IPS-NIHi11 (cell line): ENCODE data around the gene TMEM123.

Source experiments
- DNase-seq: peaks from one replicate; pipeline ENCODE4 v3.0.0; 2012; ENCODE audit warnings: mixed read lengths, low spot score

The TMEM123 gene

DNA sequence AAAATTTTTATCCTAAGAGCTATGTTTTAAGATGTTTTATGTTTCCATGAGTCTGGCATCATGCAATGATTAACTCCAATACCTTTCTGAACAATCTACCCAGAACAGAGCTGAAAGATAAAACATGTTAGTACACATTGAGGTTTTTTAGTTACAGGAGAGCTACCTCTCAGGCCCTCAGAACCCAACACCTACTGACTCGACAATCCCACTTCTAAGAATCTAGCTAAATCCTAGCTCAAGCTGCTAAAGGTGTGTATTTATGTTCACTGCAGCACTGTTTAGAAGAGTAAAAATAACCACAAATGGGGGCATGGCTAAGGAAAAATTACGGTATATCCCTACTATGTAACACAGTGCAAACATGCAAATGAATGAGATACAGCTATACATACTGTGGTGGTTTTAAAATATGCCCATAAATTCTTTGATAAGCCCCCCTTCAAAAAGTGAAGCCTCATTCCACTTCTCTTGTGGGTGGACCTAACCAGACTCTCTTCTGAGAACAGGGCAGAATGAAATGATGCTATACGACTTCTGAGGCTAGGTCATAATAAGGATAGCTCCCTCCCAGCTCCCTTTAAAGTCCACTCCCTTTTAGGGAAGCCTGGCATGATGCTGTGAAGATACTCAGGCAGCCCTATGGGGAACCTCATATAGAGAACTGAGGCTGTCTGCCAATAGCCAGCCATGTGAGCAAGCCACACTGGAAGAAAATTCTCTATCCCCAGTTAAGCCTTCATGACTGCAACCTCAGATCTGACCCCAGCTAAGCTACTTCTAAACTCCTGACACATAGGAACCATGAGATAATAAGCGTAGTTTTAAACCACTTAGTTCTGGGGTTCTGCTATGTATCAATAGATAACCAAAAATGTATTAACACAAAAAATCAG, 29.5 kb downstream of the TMEM123 start:
- no peak for DNase-seq

DNA sequence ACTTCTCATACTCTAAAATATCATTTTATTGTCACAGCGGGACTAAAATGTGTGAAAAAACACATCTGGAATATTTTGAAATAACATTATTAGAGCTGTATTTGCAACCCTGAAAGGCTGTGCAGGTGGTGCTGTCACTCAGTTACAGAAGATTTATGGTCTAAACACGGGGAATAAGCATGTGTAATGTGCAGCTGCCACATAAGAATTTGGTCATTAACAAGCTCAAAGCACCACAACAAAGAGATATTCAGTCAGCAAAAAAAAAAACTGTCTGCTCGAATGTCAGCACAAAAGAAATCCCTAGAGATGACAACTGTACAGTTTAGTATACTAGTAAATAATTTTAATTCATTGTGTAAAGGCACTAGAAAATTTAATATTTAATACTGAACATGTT, 31.3 kb downstream of the TMEM123 start:
- no peak for DNase-seq

DNA sequence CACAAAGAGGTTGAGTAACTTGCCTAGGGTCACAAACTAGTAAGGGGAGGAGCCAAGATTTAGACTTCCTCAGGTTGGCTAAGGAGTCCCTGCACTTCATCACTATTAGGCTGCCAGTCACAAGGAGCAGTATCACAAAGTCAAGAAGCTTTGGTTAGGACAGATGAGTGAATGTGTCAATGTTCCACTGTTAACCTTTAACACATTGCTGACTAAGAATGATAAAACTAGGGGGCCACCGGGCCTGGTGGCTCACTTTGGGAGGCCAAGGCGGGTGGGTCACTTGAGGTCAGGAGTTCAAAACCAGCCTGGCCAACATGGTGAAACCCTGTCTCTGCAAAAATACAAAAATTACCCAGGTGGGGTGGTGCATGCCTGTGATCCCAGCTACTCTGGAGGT, 32.0 kb downstream of the TMEM123 start:
- no peak for DNase-seq

DNA sequence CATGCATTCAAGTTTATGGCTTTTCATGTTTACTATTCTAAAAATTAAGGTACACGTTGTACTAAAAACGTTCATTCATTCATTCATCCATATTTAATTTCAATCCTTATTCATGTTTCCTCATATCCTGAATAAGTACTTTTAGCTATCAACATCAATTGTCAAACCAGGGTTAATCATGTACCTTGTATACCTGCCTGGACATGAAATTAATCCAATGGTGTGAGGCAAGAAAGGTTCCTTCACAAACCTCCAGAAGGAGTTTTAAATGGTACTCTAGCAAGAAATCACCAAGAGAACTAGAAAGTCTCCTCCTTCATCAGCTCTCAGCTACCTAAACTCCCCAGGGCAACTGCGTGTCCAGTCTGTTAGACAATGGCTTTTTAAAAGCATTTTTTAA, 33.4 kb downstream of the TMEM123 start:
- no peak for DNase-seq

DNA sequence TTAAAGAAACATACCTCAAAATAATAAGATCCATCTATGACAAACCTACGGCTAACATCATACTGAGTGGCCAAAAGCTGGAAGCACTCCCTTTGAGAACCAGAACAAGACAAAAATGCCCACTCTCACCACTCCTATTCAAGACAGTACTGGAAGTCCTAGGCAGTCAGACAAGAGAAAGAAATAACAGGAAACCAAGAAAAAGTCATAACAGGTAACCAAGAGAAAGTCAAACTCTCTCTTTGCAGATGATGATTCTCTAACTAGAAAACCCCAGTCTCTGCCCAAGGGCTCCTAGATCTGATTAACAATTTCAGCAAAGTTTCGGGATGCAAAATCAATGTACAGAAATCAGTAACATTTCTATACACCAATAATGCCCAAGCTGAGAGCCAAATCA, 35.6 kb downstream of the TMEM123 start:
- no peak for DNase-seq

DNA sequence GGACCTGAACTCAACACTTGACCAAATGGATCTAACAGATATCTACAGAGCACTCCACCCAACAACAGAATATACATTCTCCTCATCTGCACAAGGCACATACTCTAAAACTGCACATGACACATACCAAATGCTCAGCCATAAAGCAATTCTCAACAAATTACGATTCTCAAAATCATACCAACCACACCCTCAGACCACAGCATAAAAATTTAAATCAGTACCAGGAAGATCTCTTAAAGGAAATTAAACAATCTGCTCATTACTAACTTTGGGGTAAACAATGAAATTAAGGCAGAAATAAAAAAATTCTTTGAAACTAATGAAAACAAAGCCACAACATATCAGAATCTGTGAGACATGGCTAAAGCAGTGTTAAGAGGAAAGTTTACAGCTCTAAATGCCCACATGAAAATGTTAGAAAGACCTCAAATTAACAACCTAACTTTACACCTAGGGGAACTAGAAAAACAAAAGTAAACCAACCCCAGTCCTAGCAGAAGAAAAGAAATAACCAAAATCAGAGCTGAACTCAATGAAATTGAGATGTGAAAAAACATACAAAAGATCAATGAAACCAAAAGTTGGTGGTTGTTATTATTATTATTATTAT, 37.2 kb downstream of the TMEM123 start:
- no peak for DNase-seq

DNA sequence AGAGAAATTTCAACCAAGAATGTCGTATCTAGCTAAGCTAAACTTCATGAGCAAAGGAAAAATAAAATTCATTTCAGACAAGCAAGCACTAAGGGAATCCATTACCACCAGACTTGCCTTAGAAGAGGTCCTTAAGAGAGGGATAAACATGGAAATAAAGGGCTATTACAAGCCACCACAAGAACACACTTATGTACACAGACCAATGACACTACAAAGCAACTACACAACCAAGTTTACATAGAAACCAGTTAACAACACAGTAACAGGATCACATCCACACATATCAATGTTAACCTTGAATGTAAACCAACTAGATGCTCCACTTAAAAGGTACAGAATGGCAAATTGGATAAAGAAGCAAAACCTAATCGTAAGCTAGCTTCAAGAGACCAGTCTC, 38.0 kb downstream of the TMEM123 start:
- DNase-seq: no peak

DNA sequence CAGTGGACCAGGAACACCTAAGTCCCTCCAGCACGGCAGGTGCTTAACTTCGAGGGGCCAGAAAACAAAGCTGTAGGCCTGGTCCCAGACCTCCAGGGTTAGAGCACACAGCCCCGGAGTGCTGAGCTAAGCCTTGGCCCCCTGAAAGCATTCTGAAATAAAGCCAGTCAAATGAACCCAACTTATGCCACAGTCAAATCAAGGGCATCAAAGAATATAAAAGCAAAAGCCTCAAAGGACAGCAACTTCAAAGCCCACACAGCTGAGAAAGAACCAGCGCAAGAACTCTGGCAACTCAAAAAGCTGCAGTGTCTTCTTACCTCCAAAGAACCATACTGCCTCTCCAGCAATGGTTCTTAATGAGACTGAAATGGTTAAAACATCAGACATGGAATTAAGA, 39.1 kb downstream of the TMEM123 start:
- no peak for DNase-seq

DNA sequence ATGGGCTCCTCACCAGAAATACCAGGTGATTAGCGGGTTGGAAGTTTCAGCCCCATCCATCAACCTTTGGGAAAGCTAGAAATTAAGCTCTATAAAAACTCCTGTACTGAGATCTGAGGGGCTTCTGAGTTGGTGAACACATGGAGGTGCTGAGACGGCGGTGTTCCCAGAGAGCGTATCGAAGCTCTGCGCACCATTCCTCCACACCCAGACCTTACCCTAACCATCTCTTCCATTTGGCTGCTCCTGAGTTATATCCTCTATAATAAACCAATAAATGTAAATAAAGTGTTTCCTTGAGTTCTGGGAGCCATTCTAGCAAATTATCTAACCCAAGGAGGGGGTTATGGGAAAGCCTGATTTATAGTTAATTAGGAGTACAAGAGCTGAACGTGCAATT, 41.4 kb downstream of the TMEM123 start:
- no peak for DNase-seq

DNA sequence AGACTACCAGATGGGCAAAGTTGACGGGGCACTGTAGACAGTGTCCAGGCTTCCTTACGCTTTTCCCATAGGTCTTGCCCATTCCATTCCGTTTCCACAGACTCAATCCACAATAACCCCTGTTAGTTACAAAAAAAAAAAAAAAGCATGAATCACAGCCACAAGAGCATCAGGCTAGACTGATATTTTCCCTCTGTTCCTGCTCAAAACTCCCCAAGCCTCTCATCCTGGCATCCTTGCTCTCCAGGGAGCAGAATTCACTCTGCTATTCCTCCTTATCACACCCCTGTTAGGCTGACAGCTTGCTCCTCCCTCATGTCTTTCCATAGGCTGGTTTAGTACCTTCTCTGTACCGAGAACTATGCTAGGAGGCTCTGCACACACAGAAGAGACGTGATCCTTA, 42.2 kb downstream of the TMEM123 start:
- DNase-seq: peak; percentile 28

DNA sequence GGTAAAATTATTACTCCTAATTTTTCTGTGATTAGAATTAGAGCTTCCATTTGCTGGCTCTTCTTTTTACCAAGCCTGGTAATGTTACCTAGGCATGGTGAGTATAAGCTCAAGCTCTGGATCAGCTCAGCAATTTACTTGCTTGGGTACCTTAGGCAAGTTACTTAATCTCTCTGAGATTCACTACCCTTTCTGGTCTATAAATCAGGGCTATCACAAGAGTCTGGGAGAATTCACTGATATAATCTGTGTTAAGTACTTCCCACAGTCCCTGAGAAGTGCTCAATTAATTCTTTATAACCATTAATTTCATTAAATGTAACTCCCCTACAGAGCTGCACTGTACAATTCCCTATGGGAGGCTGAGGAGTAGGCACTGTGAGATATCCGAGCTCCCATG, 44.2 kb downstream of the TMEM123 start:
- no peak for DNase-seq

DNA sequence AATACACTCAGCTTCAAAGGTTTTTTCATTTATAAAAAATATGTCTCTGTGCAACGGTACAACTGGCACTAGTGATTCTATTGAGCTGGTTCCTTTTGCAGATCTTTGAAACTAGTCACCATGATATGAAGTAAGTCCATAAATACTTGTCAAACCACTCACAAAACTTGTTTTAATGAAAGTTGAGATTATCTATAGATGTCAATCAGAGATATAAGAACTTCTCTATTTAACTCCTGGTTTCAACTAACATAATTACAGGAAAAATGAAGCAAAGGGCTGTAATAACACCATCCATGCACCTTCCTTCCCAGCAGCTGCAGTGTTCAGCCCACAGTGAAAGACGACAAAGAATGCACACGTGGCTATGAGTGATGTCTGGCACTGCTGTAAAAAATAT, 44.7 kb downstream of the TMEM123 start:
- no peak for DNase-seq

DNA sequence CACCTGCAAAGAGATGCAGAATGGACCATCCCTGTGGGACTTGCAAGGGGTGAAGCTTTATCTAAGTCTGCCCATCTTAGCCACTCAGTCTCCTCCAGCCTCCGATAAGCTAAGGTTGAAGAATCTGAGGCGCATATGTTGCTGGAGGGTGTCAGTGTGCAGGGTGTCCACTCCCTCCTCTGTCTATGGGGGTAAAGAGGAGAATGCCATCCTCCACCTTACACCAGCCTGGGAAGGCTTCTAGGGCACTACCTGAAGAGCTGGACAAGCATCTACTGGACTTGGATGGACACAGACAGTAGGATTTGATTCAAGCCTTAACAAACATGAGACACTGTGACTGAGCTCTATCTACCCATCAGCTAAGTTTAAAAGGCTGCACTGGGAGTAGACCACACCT, 46.5 kb downstream of the TMEM123 start:
- DNase-seq: no peak

DNA sequence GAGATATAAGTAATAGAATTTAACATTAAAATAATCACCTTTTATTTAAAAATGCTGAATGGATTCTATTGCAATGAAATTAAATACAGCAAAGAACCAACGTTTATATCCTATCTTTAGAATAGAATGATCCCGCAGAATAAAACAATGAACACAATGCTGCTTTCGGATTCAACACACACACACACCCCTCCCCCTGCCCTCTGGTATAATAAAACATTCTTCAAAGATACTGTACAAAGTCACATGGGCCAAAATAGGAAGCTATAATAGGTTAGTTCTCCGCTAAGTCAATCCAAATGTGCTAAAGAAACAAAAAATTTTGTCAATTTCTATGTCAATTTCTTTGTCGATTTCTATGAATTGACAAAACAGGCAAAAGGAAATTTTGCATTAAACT, 47.1 kb downstream of the TMEM123 start:
- no peak for DNase-seq

DNA sequence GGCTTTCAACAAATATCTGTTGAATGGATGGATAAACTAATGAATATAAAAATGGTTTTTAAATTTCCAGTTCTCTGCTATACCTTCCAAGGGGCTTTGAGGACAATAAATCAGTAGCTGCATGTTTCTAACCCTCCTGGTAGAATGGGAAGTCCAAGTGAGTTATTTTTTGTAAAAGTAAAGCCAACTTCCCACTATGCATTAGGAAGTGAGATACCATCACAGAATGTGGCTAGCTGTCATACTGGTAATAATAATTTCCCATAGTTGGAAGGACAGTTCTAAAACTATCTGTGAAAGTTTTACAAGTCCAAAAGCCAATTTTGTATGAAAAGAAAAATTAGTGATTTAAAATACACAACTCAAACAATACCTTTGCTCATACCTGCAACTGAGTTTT, 50.0 kb downstream of the TMEM123 start:
- DNase-seq: no peak

DNA sequence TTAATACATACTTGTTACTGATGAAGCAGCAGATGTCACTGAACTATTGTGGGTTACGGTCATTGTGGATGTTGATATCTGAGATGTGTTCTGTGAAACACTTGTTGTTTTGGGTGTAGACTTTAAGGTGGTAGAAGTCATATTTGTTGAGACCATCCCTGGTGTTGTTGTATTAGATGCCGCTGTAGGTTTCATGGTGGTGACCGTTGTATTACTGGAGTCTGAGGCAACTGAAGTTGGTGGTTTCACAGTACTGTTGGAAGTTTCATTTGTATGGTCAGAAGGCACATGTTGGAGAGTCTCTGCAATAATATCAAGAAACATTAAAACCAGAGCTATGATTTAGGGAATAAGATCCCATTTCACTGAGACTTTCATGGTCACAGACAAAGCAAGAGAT, 50.7 kb downstream of the TMEM123 start:
- DNase-seq: no peak

DNA sequence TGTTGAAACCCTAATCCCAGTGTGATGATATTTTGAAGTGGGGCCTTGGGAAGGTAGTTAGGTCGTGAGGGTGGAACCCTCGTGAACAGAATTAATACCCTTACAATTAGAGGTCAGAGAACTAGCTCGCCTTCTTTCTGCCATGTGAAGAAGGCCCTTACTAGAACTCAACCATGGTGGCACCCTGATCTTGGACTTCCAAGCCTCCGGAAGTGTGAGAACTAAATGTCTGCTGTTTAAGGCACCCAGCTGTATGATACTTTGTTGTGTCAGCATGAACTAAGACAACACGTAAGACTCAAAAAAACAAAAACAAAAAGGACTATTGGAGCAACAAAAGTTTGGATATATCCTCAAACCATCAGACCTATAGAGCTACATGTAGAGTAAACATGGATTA, 52.0 kb downstream of the TMEM123 start:
- no peak for DNase-seq

DNA sequence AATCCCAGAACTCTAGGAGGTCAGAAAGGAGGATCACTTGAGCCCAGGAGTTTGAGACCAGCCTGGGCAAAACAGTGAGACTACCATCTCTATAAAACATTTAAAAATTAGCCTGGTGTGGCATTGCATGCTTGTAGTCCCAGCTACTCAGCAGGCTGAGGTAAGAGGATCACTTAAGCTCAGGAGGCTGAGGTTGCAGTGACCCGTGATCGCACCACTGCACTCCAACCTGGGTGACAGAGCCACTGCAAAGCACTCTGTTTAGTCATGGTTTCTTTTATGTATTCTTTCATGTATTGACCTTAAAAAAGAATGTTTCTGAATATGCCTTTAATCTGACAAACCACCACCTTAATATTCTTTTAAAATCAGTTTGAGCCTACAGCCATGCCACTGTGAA, 53.4 kb downstream of the TMEM123 start:
- DNase-seq: no peak

DNA sequence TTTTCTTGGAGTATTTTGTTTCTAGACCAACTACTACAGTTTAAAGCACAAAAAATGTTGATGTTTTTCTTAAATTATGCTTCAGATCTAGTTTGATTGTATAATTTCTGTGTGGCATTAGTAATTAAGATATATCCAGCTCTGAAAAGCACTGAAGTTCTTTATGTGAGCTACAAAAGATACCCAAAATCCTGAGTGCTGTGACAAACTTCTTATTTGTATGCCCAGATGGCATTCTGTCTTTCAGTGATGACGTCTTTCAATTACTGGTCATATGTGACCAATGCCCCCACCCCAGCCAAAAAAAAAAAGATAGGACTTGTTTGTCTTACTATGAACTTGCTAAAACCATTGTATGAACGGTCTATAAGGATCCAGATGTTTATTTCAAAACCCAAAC, 54.3 kb downstream of the TMEM123 start:
- DNase-seq: no peak

DNA sequence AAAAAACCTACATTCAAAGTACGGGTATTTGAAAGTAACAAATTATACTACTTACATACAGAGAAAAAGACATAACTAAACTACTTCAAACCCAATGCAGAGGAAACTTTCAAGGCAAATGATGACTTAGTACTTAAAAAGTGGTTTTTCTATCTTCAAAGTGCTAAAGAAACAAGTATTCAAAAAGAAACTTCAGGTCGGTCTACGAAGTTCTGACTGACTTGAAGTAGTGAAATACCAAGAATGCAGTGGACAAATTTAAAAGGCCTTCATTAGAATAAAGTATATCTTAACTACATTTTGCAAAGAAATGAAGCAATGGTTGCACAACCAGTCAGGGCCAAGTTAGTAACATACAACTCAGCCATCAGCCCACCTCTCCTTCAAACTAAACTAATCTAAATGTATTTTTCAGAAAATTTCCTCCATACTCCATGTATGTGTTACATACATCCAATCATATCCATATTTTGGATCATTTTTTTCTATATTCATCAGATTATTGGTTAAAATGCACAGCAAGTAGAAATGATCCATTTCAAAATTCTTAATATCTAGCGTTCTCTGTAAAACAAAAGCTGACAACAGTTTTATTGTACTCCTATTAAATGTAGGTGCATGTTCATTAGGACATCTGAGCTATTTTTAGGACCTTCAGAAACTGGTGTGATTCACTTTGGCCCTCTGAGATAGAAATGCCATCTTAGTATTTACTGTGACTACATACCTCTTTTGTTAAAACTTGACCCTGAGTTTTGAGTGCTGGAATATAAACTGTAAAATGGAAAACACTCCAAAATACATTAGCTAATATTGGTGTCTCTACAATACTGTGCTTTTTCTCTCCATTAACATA, 55.6 kb downstream of the TMEM123 start:
- DNase-seq: no peak

DNA sequence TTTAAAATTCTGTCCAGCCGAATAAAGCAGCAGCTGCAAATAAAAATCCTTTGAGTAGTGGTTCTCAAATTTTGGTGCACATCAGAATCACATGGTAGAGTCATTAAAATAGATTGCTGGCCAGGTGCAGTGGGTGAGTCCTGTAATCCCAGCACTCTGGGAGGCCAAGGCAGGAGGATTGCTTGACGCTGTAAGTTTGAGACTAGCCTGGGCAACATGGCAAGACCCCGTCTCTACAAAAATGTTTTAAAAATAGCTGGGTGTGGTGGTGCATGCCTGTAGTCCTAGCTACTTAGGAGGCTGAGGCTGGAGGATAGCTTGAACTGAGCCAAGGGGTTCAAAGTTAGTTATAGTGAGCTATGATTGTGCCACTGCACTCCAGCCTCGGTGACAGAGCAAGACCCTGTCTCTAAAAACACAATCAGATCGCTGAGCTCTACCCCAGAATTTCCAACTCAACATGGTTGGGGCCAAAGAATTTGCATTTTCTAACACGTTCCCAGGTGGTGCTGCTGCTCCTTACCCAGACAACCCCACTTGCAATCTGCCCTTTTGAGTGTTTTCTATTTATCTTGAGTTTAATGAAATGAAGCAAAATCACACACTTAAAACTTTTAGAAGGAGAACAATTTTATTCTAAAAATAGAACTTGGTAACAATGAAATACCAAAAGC, 56.7 kb downstream of the TMEM123 start:
- DNase-seq: no peak

DNA sequence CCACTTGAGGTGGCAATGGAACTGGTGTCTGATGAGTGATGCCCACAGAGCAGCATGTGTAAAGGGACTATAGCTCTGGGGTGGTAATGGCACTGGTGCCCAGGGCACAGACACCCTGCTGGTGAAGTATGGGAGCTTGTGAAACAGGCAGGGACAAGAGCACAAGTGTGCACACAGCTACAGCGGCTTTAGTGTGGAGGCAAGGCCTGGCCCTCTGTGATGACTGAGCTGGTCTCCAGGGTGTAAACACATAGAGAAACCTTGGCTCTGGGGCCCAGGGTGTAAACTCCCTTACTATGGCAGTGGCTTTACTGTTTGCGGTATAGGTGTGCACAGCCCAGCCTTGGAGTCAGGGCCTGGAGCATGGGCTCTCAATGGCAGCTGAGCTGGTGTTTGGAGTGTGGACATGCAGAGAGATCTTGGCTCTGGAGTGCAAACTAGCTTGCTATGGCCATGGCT, 59.3 kb downstream of the TMEM123 start:
- no peak for DNase-seq
